ENCODE data around the gene PTPRG. TPM values are rescaled to one million over a fixed set of nuclear protein-coding genes. Genes with fewer than 3 reads are reported as not detected.

PTPRG gene
- total RNA-seq, 1 donor = 148 TPM

- H3K27me3 ChIP-seq (ENCODE audit: insufficient read depth, low read length) = no peaks in the 10 kb centered on the region
Measured at GRCh38 chr3:61679026-61679425, 117.7 kb downstream of the PTPRG start.

GRCh38 chr3:61680617-61681016 lies 119.2 kb downstream of the PTPRG start:
- H3K4me3 ChIP-seq (ENCODE audit: insufficient read depth, low read length) = no peak overlapping the region
- peaks cover 33% of the 10 kb centered on the region for H3K79me2 ChIP-seq (ENCODE audit: insufficient read depth, low read length)
- H3K9me3 ChIP-seq (ENCODE audit: low read depth, low read length) = no peaks in the 10 kb centered on the region
- peaks cover 23% of the 10 kb centered on the region for H4K20me1 ChIP-seq (ENCODE audit: insufficient read depth, low read length)
- H3K4me2 ChIP-seq (ENCODE audit: insufficient read depth, low read length) = no peak overlapping the region
- H3K36me3 ChIP-seq (ENCODE audit: insufficient read depth, low read length) = no peaks in the 10 kb centered on the region
- H3K27ac ChIP-seq (ENCODE audit: low read depth, low read length) = no peak overlapping the region
- peaks cover 5% of the 10 kb centered on the region for H3K4me1 ChIP-seq (ENCODE audit: insufficient read depth, low read length)
- no peak for TF ChIP-seq CTCF (IDR thresholded peaks at IDR 0.05; ENCODE audit: extremely low read depth, low read depth, low read length)
- DNase-seq (ENCODE audit: insufficient read length, low spot score, missing footprints) = no peak
- no peak overlapping the region for H2AFZ ChIP-seq (ENCODE audit: low read length)
- no peaks in the 10 kb centered on the region for H3K27me3 ChIP-seq (ENCODE audit: insufficient read depth, low read length)

More at GRCh38 chr3:61679026-61679425, 117.7 kb downstream of the PTPRG start:
- no peak for DNase-seq (ENCODE audit: insufficient read length, low spot score, missing footprints)
- Histone ChIP-seq H3K4me1 (ENCODE audit: insufficient read depth, low read length) (peaks cover 5% of the 10 kb centered on the region), H3K4me2 (ENCODE audit: insufficient read depth, low read length) (no peak overlapping the region), H3K79me2 (ENCODE audit: insufficient read depth, low read length) (peaks cover 19% of the 10 kb centered on the region), H3K27ac (ENCODE audit: low read depth, low read length) (no peak overlapping the region), H4K20me1 (ENCODE audit: insufficient read depth, low read length) (peaks cover 15% of the 10 kb centered on the region), H3K36me3 (ENCODE audit: insufficient read depth, low read length) (no peaks in the 10 kb centered on the region), H2AFZ (ENCODE audit: low read length) (no peak overlapping the region), H3K4me3 (ENCODE audit: insufficient read depth, low read length) (no peak overlapping the region), H3K9me3 (ENCODE audit: low read depth, low read length) (no peaks in the 10 kb centered on the region)
- no peak for TF ChIP-seq CTCF (IDR thresholded peaks at IDR 0.05; ENCODE audit: extremely low read depth, low read depth, low read length)

GRCh38 chr3:61681636-61682035 lies 120.3 kb downstream of the PTPRG start:
- Histone ChIP-seq H2AFZ (ENCODE audit: low read length) (no peak overlapping the region), H4K20me1 (ENCODE audit: insufficient read depth, low read length) (peaks cover 31% of the 10 kb centered on the region), H3K4me1 (ENCODE audit: insufficient read depth, low read length) (peaks cover 5% of the 10 kb centered on the region), H3K27ac (ENCODE audit: low read depth, low read length) (no peak overlapping the region), H3K36me3 (ENCODE audit: insufficient read depth, low read length) (no peaks in the 10 kb centered on the region), H3K4me3 (ENCODE audit: insufficient read depth, low read length) (no peak overlapping the region), H3K9me3 (ENCODE audit: low read depth, low read length) (no peaks in the 10 kb centered on the region), H3K79me2 (ENCODE audit: insufficient read depth, low read length) (peaks cover 43% of the 10 kb centered on the region), H3K4me2 (ENCODE audit: insufficient read depth, low read length) (no peak overlapping the region), H3K27me3 (ENCODE audit: insufficient read depth, low read length) (no peaks in the 10 kb centered on the region)
- DNase-seq (ENCODE audit: insufficient read length, low spot score, missing footprints) = no peak
- no peak for TF ChIP-seq CTCF (IDR thresholded peaks at IDR 0.05; ENCODE audit: extremely low read depth, low read depth, low read length)

- H3K4me2 ChIP-seq (ENCODE audit: insufficient read depth, low read length) = peak overlapping the region; percentile 5
- no peak for DNase-seq (ENCODE audit: insufficient read length, low spot score, missing footprints)
- no peaks in the 10 kb centered on the region for H3K36me3 ChIP-seq (ENCODE audit: insufficient read depth, low read length)
- H4K20me1 ChIP-seq (ENCODE audit: insufficient read depth, low read length) = peaks cover 28% of the 10 kb centered on the region
- TF ChIP-seq CTCF (IDR thresholded peaks at IDR 0.05; ENCODE audit: extremely low read depth, low read depth, low read length) = no peak
- H3K4me1 ChIP-seq (ENCODE audit: insufficient read depth, low read length) = peaks cover 5% of the 10 kb centered on the region
- no peak overlapping the region for H3K27ac ChIP-seq (ENCODE audit: low read depth, low read length)
- no peak overlapping the region for H2AFZ ChIP-seq (ENCODE audit: low read length)
- H3K4me3 ChIP-seq (ENCODE audit: insufficient read depth, low read length) = no peak overlapping the region
- H3K9me3 ChIP-seq (ENCODE audit: low read depth, low read length) = no peaks in the 10 kb centered on the region
- H3K79me2 ChIP-seq (ENCODE audit: insufficient read depth, low read length) = peaks cover 47% of the 10 kb centered on the region
- H3K27me3 ChIP-seq (ENCODE audit: insufficient read depth, low read length) = no peaks in the 10 kb centered on the region
Measured at GRCh38 chr3:61682671-61683548, 121.5 kb downstream of the PTPRG start.

Data from osteoblast (primary cell).